Erythroblast (primary cell): ENCODE data around the gene NUDT14.

ENCODE experiments used
- GATA1 ChIP-seq: IDR thresholded peaks from 2 replicates; pipeline ENCODE4 v1.6.1; 2011; ENCODE audit warnings: low read depth, mild to moderate bottlenecking, control low read depth, low read length, moderate library complexity
- POLR2A ChIP-seq: IDR thresholded peaks from 2 replicates; pipeline ENCODE4 v1.6.1; 2011; ENCODE audit warnings: mild to moderate bottlenecking, low read length

DNA sequence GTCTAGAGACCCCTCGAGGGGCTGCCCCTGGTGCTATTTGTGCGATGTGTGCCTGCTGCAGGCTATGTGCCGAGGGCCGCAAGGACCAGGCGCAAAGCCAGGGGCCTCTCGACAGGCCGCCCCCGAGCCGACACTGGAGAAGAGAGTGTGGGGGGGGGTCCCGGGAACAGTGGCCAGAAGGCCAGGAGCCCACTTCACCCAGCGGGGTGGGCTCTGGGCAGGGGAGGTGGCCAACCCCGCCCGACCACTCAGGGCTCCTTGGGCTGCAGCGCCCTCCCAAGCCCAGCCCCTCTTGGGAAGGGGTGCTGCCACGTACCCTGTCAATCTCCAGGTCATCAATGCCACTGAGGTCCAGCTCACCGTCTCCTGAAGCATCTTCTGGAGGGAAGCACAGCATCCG, 38.6 kb upstream of the NUDT14 start:
- TF ChIP-seq POLR2A: no peak
- no peak for TF ChIP-seq GATA1
